ENCODE measurements around the gene TRAPPC6A. TPM values are rescaled to one million over a fixed set of nuclear protein-coding genes. Genes with fewer than 3 reads are reported as not detected.

Gene TRAPPC6A
- total RNA-seq, 4 donors from 2014 or later: 55.9 to 82.3 (median 71.8) TPM

- Histone ChIP-seq H3K27me3 (no peaks in the 10 kb centered on the region), H3K36me3 (no peaks in the 10 kb centered on the region), H3K4me1 (peaks cover 36% of the 10 kb centered on the region), H3K4me3 (no peak overlapping the region), H3K9me3 (no peaks in the 10 kb centered on the region), H3K27ac (no peak overlapping the region)
- TF ChIP-seq POLR2A (IDR thresholded peaks at IDR 0.05) (no peak), EP300 (IDR thresholded peaks at IDR 0.05) (no peak), POLR2AphosphoS5 (IDR thresholded peaks at IDR 0.05) (no peak)
- TF ChIP-seq, protein P1, sequence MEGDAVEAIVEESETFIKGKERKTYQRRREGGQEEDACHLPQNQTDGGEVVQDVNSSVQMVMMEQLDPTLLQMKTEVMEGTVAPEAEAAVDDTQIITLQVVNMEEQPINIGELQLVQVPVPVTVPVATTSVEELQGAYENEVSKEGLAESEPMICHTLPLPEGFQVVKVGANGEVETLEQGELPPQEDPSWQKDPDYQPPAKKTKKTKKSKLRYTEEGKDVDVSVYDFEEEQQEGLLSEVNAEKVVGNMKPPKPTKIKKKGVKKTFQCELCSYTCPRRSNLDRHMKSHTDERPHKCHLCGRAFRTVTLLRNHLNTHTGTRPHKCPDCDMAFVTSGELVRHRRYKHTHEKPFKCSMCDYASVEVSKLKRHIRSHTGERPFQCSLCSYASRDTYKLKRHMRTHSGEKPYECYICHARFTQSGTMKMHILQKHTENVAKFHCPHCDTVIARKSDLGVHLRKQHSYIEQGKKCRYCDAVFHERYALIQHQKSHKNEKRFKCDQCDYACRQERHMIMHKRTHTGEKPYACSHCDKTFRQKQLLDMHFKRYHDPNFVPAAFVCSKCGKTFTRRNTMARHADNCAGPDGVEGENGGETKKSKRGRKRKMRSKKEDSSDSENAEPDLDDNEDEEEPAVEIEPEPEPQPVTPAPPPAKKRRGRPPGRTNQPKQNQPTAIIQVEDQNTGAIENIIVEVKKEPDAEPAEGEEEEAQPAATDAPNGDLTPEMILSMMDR (IDR thresholded peaks at IDR 0.05): no peak
- WGBS: 80% methylated on average over 2 of the region's 4 CpGs
- no peak for DNase-seq (ENCODE audit: low spot score in 2 of 2)
Measured at GRCh38 chr19:45114116-45114515, 63.9 kb downstream of the TRAPPC6A start.

DNA sequence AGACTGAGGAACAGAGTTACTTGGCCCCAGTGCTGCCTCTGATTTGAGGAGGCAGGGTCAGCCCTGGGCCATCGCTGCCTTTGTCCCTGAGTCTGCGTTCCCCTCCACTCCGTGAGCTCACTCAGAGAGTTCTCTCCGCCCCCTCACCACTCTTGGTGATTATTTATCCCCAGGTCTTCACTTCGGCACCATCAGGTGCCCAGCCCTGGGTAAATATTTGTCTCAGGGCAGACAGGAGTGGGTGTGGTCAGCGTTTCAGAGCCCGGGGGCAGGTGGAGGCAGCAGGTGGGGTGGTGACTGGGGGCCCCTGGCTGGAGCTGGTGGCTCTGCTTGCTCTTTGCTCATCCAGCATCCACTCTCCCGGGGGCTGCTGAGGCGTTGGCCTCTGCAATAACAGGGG lies 64.4 kb downstream of the TRAPPC6A start:
- Histone ChIP-seq H3K4me3 (no peak overlapping the region), H3K9me3 (no peaks in the 10 kb centered on the region), H3K4me1 (peaks cover 31% of the 10 kb centered on the region), H3K27me3 (no peaks in the 10 kb centered on the region), H3K27ac (no peak overlapping the region), H3K36me3 (no peaks in the 10 kb centered on the region)
- DNase-seq (ENCODE audit: low spot score in 2 of 2): no peak
- TF ChIP-seq EP300 (IDR thresholded peaks at IDR 0.05) (no peak), POLR2AphosphoS5 (IDR thresholded peaks at IDR 0.05) (no peak), POLR2A (IDR thresholded peaks at IDR 0.05) (no peak)
- TF ChIP-seq, protein P1 (IDR thresholded peaks at IDR 0.05): no peak
- 59% methylated on average over 9 of the region's 9 CpGs for WGBS

Other genes starting within 250 kb of the TRAPPC6A start
- gene APOC4, start 236.0 kb downstream of the TRAPPC6A start, total RNA-seq: not detected
- 1 to 10 TPM in 2 of 4 donors, not detected in 2; 2.7 to 9.7 TPM for gene APOC2, start 232.2 kb downstream of the TRAPPC6A start, total RNA-seq
- 100 to 1,000 TPM in 2 of 4 donors, 10 to 100 TPM in 2; 86.2 to 137 (median 97.5) TPM for gene CLPTM1, start 222.9 kb downstream of the TRAPPC6A start, total RNA-seq
- gene RELB, start 176.8 kb downstream of the TRAPPC6A start, total RNA-seq: 10 to 100 TPM in 2 of 4 donors, 1 to 10 TPM in 2; 1.4 to 16.5 (median 10.6) TPM
- 100 to 1,000 TPM in 1 of 4 donors, 10 to 100 TPM in 3; 55.3 to 135 (median 84.3) TPM for gene CLASRP, start 139.2 kb downstream of the TRAPPC6A start, total RNA-seq
- 1 to 10 TPM; 4.3 to 5.8 (median 4.9) TPM for gene ZNF296, start 101.8 kb downstream of the TRAPPC6A start, total RNA-seq
- gene GEMIN7, start 99.0 kb downstream of the TRAPPC6A start, total RNA-seq: 10 to 100 TPM; 18.8 to 29.8 (median 20.5) TPM
- gene PPP1R37, start 85.1 kb downstream of the TRAPPC6A start, total RNA-seq: 10 to 100 TPM; 24.6 to 43.1 (median 33.5) TPM
- gene NKPD1, start 17.3 kb downstream of the TRAPPC6A start, total RNA-seq: 10 to 100 TPM; 22.4 to 60.4 (median 51.1) TPM
- gene BLOC1S3, start 547 bp upstream of the TRAPPC6A start, total RNA-seq: 10 to 100 TPM; 15.3 to 20.1 (median 15.9) TPM
- 1 to 10 TPM in 3 of 4 donors, under 1 TPM in 1; 0.44 to 3.5 (median 1.7) TPM for gene EXOC3L2, start 67.2 kb upstream of the TRAPPC6A start, total RNA-seq
- gene MARK4, start 73.0 kb upstream of the TRAPPC6A start, total RNA-seq: 10 to 100 TPM; 37.4 to 56.2 (median 49.0) TPM
- not detected for gene CKM, start 144.6 kb upstream of the TRAPPC6A start, total RNA-seq
- 100 to 1,000 TPM in 3 of 4 donors, 10 to 100 TPM in 1; 73.4 to 132 (median 109) TPM for gene KLC3, start 162.5 kb upstream of the TRAPPC6A start, total RNA-seq
- gene ERCC2, start 192.3 kb upstream of the TRAPPC6A start, total RNA-seq: 10 to 100 TPM; 10.2 to 22.3 (median 14.1) TPM
- gene PPP1R13L, start 226.8 kb upstream of the TRAPPC6A start, total RNA-seq: 100 to 1,000 TPM; 195 to 597 (median 280) TPM
- gene POLR1G, start 228.4 kb upstream of the TRAPPC6A start, total RNA-seq: 10 to 100 TPM in 2 of 4 donors, 1 to 10 TPM in 2; 4.7 to 12.2 (median 8.0) TPM
- 100 to 1,000 TPM; 102 to 120 (median 106) TPM for gene ERCC1, start 245.7 kb upstream of the TRAPPC6A start, total RNA-seq

All from suprapubic skin (tissue), 4 donors.